Esophagus muscularis mucosa (tissue), 3 donors: ENCODE results near the gene RAB11B.
A peak's percentile ranks its signal among the peaks of the same experiment; 100 is the strongest.

Experiments used
- POLR2AphosphoS5 ChIP-seq, 2 donors: sonication (generic); formaldehyde crosslinking; IDR thresholded peaks; one replicate each; pipeline ENCODE4 v1.6.1; 2017; ENCODE audit warnings: antibody characterized with exemption in 2 of 2
- TF ChIP-seq, protein P1 (sequence below), 3 experiments: fragments of 200-600 bp in 2 of 3; fragments of 450-650 bp in 1 of 3; sonication (generic) in 2 of 3; IDR thresholded peaks; one replicate each; pipeline ENCODE4 v1.5.1; 2017 to 2019; ENCODE audit warnings: antibody characterized with exemption in 3 of 3, mild to moderate bottlenecking in 2 of 3, moderate library complexity in 1 of 3

- peak; percentile 97 to 98 for TF ChIP-seq POLR2AphosphoS5 (IDR thresholded peaks at IDR 0.05)
- TF ChIP-seq, protein P1, sequence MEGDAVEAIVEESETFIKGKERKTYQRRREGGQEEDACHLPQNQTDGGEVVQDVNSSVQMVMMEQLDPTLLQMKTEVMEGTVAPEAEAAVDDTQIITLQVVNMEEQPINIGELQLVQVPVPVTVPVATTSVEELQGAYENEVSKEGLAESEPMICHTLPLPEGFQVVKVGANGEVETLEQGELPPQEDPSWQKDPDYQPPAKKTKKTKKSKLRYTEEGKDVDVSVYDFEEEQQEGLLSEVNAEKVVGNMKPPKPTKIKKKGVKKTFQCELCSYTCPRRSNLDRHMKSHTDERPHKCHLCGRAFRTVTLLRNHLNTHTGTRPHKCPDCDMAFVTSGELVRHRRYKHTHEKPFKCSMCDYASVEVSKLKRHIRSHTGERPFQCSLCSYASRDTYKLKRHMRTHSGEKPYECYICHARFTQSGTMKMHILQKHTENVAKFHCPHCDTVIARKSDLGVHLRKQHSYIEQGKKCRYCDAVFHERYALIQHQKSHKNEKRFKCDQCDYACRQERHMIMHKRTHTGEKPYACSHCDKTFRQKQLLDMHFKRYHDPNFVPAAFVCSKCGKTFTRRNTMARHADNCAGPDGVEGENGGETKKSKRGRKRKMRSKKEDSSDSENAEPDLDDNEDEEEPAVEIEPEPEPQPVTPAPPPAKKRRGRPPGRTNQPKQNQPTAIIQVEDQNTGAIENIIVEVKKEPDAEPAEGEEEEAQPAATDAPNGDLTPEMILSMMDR (IDR thresholded peaks at IDR 0.05), result peak in 1 of 3 experiments; percentile 13
Measured at GRCh38 chr19:8444677-8445487, 54.7 kb downstream of the RAB11B start, which contains the start of gene HNRNPM.
